ENCODE results near the gene MYBPC3.

- no peak for TF ChIP-seq CTCF (IDR thresholded peaks at IDR 0.05; ENCODE audit: borderline replicate concordance, extremely low read depth, low read length, poor library complexity, severe bottlenecking)
- TF ChIP-seq EZH2 (IDR thresholded peaks at IDR 0.05; ENCODE audit: borderline replicate concordance, low read depth, low read length, severe bottlenecking), result no peak
Observed at GRCh38 chr11:47358731-47359051, 6.2 kb upstream of the MYBPC3 start.

Data from DND-41 (cell line).